Spleen (tissue), 11 donors: Measurements from ENCODE around the gene SRRM2. TPM values are rescaled to one million over a fixed set of nuclear protein-coding genes. Genes with fewer than 3 reads are reported as not detected.

ENCODE experiments used
- DNase-seq: peaks from one replicate; pipeline ENCODE4 v3.0.0-alpha.2; 2020
- H3K27ac ChIP-seq, 8 donors: fragments of 200-600 bp; sonication (generic) in 7 of 8; 1 replicate in 4 of 8; 2 replicates in 4 of 8; pipeline versions ENCODE4 v1.5.0 to v1.8.0; 2016 to 2021; ENCODE audit warnings: inconsistent platforms in 4 of 8, mild to moderate bottlenecking in 4 of 8, moderate library complexity in 1 of 8
- H3K27me3 ChIP-seq, 7 donors: fragments of 200-600 bp; sonication (generic) in 6 of 7; replicated peaks in 1 of 7; 1 replicate in 4 of 7; 2 replicates in 3 of 7; pipeline versions ENCODE4 v1.5.0 to v1.8.0; 2016 to 2021; ENCODE audit warnings: inconsistent platforms in 3 of 7, mild to moderate bottlenecking in 1 of 7
- H3K36me3 ChIP-seq, 6 donors: fragments of 200-600 bp; sonication (generic) in 5 of 6; 1 replicate in 4 of 6; 2 replicates in 2 of 6; pipeline versions ENCODE4 v1.5.0 to v1.8.0; 2016 to 2021; ENCODE audit warnings: inconsistent platforms in 2 of 6
- H3K4me1 ChIP-seq, 6 donors: fragments of 200-600 bp; sonication (generic) in 5 of 6; 1 replicate in 3 of 6; 2 replicates in 3 of 6; pipeline versions ENCODE4 v1.5.0 to v1.8.0; 2016 to 2021; ENCODE audit warnings: inconsistent platforms in 3 of 6
- H3K4me3 ChIP-seq, 8 donors: fragments of 200-600 bp; sonication (generic) in 7 of 8; 1 replicate in 4 of 8; 2 replicates in 4 of 8; pipeline versions ENCODE4 v1.5.0 to v1.8.0; 2016 to 2021; ENCODE audit warnings: inconsistent platforms in 4 of 8, mild to moderate bottlenecking in 4 of 8, moderate library complexity in 2 of 8
- H3K9me3 ChIP-seq, 8 donors: fragments of 200-600 bp; sonication (generic) in 7 of 8; 1 replicate in 4 of 8; 2 replicates in 4 of 8; pipeline versions ENCODE4 v1.5.0 to v1.8.0; 2016 to 2021; ENCODE audit warnings: inconsistent platforms in 4 of 8
- POLR2A ChIP-seq, 3 donors: fragments of 450-650 bp; IDR thresholded peaks; one replicate each; pipeline ENCODE4 v1.5.1; 2017; ENCODE audit warnings: antibody characterized with exemption in 3 of 3, mild to moderate bottlenecking in 1 of 3
- POLR2AphosphoS5 ChIP-seq, 3 donors: sonication (generic); formaldehyde crosslinking; IDR thresholded peaks; one replicate each; pipeline ENCODE4 v1.5.1; 2017; ENCODE audit warnings: antibody characterized with exemption in 3 of 3
- WGBS, 5 donors: extraction: QIAGEN DNeasy Blood & Tissue Kit in 3 of 5; methylation state at CpG; one replicate each; pipeline versions ENCODE4 v1.1.5 to v1.1.7; 2013 to 2018; 5-methylcytosine and 5-hydroxymethylcytosine counted together
- intact Hi-C: fragments of 100-400 bp; cut with DNase I; formaldehyde crosslinking; loops from one replicate; pipeline ENCODE4 v1.15.0; 2023; ENCODE audit warnings: low total_unique reads
- polyA plus RNA-seq, 3 donors: library from polyadenylated mRNA; stranded (reverse); fragments of 200-250 nt; gene quantifications; one replicate each; pipeline ENCODE4 v1.2.1, GENCODE V29; 2013
- small RNA-seq, 4 donors: library from RNA; depleted of rRNA; stranded (forward); fragments of <200 nt; gene quantifications; one replicate each; pipeline ENCODE3, GENCODE V24; 2016
- total RNA-seq, 7 donors: library from RNA; depleted of rRNA in 3 of 7; stranded (reverse); fragments of >200 nt in 3 of 7; fragmentation: NEBNext Ultra II Directional in 4 of 7; extraction: Animal tissue kit (Norgen Biotek cat#: 25700) in 4 of 7; gene quantifications; one replicate each; pipeline versions ENCODE4 v1.1.0 to v1.2.1, GENCODE V29; 2016 to 2021
- TF ChIP-seq, protein P1 (sequence below), 11 experiments: fragments of 200-600 bp in 7 of 11; fragments of 450-650 bp in 4 of 11; sonication (generic) in 4 of 11; IDR thresholded peaks in 8 of 11; conservative IDR thresholded peaks in 3 of 11; 1 replicate in 7 of 11; 2 replicates in 4 of 11; pipeline versions ENCODE4 v1.4.0 to v1.8.0; 2016 to 2021; ENCODE audit warnings: antibody characterized with exemption in 11 of 11, inconsistent platforms in 4 of 11, mild to moderate bottlenecking in 1 of 11
- donor health status: healthy with polysubstance abuse.
- donor health status: DM: no; HTN: no; CAD: no; lungs with moderate emphysema.
- donor health status: DM: no; HTN: no; CAD: no.
- donor health status: Bipolar disorder and iron deficiency.
- donor health status: healthy.
- donor health status: DM: no; HTN: no; CAD: no.
- donor health status: DM: yes; HTN: yes; CAD: no.

The SRRM2 gene
- total and polyA plus RNA-seq, 10 donors = 239 to 1,169 (median 839) TPM

- WGBS, 5 donors = 81 to 91% (median 85%) methylated on average over 10 of the region's 10 CpGs
- peak; percentile 53 for DNase-seq
- Histone ChIP-seq H3K4me3 (no peak overlapping the region), H3K9me3 (no peaks in the 10 kb centered on the region), H3K27ac (no peak overlapping the region), H3K27me3 (peaks cover 0 to 58% (median 5%) of the 10 kb centered on the region in 7 donors), H3K36me3 (no peaks in the 10 kb centered on the region), H3K4me1 (peaks cover 0 to 9% (median 0%) of the 10 kb centered on the region in 6 donors)
- TF ChIP-seq POLR2AphosphoS5 (IDR thresholded peaks at IDR 0.05) (no peak), POLR2A (IDR thresholded peaks at IDR 0.05) (no peak)
- intact Hi-C loops = no loop called here
Measured at GRCh38 chr16:2818272-2818876, 65.9 kb downstream of the SRRM2 start.

GRCh38 chr16:2819179-2819938, 66.9 kb downstream of the SRRM2 start:
- Histone ChIP-seq H3K4me1 (peaks cover 0 to 9% (median 0%) of the 10 kb centered on the region in 6 donors), H3K27ac (no peak overlapping the region), H3K9me3 (no peaks in the 10 kb centered on the region), H3K27me3 (peaks cover 0 to 58% (median 5%) of the 10 kb centered on the region in 7 donors), H3K4me3 (no peak overlapping the region), H3K36me3 (no peaks in the 10 kb centered on the region)
- TF ChIP-seq, protein P1, sequence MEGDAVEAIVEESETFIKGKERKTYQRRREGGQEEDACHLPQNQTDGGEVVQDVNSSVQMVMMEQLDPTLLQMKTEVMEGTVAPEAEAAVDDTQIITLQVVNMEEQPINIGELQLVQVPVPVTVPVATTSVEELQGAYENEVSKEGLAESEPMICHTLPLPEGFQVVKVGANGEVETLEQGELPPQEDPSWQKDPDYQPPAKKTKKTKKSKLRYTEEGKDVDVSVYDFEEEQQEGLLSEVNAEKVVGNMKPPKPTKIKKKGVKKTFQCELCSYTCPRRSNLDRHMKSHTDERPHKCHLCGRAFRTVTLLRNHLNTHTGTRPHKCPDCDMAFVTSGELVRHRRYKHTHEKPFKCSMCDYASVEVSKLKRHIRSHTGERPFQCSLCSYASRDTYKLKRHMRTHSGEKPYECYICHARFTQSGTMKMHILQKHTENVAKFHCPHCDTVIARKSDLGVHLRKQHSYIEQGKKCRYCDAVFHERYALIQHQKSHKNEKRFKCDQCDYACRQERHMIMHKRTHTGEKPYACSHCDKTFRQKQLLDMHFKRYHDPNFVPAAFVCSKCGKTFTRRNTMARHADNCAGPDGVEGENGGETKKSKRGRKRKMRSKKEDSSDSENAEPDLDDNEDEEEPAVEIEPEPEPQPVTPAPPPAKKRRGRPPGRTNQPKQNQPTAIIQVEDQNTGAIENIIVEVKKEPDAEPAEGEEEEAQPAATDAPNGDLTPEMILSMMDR (IDR thresholded peaks at IDR 0.05 in 8 of 11, conservative IDR thresholded peaks at IDR 0.05 in 3 of 11) = no peak
- TF ChIP-seq POLR2AphosphoS5 (IDR thresholded peaks at IDR 0.05) (no peak), POLR2A (IDR thresholded peaks at IDR 0.05) (no peak)
- intact Hi-C loops = no loop called here
- DNase-seq = peak; percentile 40
- 82 to 90% (median 89%) methylated on average over 14 to 18 of the region's 18 CpGs for WGBS, 5 donors

DNA sequence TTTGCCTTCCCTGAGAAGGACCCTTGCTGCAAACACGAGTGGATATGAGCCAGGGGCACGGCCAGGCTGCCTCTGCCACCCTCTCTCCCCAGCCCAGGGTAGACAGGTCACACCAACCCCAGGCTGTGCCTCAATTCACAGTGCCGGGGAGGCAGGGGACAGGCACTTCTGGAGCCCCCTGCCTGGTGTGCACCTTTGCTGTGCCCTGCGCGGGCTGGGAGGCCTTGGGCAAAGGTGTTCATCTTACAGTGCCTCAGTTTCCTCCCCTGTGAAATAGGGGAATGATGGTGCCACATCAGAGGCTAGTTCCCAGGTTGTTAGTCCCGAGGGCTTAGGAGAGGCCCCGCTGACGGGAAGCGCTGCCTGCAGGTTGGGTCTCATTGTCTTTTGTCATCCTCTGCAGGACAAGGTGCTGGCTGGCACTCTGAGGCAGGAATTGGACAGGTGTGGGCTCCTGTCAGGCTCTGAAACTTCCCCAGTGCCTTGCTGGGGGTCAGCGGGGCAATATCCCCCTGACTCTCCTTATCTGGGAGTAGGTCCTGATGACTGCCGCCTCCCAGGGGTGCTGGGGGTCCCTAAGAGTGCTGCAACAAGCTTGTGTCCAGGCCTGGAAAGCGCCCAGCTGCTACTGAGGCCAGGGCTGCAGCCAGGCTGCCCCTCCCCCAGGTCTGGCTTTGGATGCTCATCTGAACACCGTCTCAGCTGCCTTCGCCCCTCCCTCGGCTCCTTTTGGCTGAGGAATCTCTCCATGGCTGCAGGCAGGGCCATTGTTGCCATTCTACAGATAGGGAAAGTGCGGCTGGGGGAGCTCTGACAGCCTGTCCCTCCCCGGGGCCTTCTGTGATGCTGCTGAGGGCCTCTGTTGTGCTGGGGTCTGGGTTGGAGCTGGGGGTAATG, 67.7 kb downstream of the SRRM2 start:
- peaks cover 0 to 9% (median 0%) of the 10 kb centered on the region in 6 donors for H3K4me1 ChIP-seq
- no peak overlapping the region for H3K4me3 ChIP-seq
- 73 to 81% (median 79%) methylated on average over 10 to 17 of the region's 17 CpGs for WGBS, 5 donors
- intact Hi-C loops = no loop called here
- DNase-seq = peak; percentile 51
- TF ChIP-seq POLR2AphosphoS5 (IDR thresholded peaks at IDR 0.05) = no peak
- H3K36me3 ChIP-seq = no peaks in the 10 kb centered on the region
- peaks cover 0 to 50% (median 3%) of the 10 kb centered on the region in 7 donors for H3K27me3 ChIP-seq
- H3K9me3 ChIP-seq = no peaks in the 10 kb centered on the region
- H3K27ac ChIP-seq = no peak overlapping the region

Small RNA genes within 50 kb of the gene (small RNA-seq; reads per million reads assigned to genes)
- gene SNORA3C = 0 to 0.15 (median 0) reads per million in 4 donors

Other genes with a start within 250 kb of the SRRM2 start
- gene ATP6V0C, start 238.7 kb upstream of the SRRM2 start, total RNA-seq = 100 to 1,000 TPM in 4 of 7 donors, 10 to 100 TPM in 3; 82.3 to 199 (median 156) TPM
- gene ATP6V0C, start 238.7 kb upstream of the SRRM2 start, polyA plus RNA-seq = 100 to 1,000 TPM in 1 of 3 donors, 10 to 100 TPM in 2; 64.5 to 125 (median 99.7) TPM
- gene AMDHD2, start 232.3 kb upstream of the SRRM2 start, total RNA-seq = 10 to 100 TPM; 59.9 to 94.0 (median 70.9) TPM
- 10 to 100 TPM; 37.8 to 72.0 (median 38.5) TPM for gene AMDHD2, start 232.3 kb upstream of the SRRM2 start, polyA plus RNA-seq
- gene CEMP1, start 221.2 kb upstream of the SRRM2 start, total RNA-seq = under 1 TPM in 2 of 7 donors, not detected in 5; 0.37 to 0.97 TPM
- gene CEMP1, start 221.2 kb upstream of the SRRM2 start, polyA plus RNA-seq = 1 to 10 TPM in 1 of 3 donors, under 1 TPM in 2; 0.70 to 1.5 (median 0.74) TPM
- 10 to 100 TPM; 39.5 to 74.5 (median 56.8) TPM for gene PDPK1, start 214.6 kb upstream of the SRRM2 start, total RNA-seq
- gene PDPK1, start 214.6 kb upstream of the SRRM2 start, polyA plus RNA-seq = 10 to 100 TPM in 1 of 3 donors, 1 to 10 TPM in 2; 6.2 to 15.5 (median 6.2) TPM
- gene KCTD5, start 70.1 kb upstream of the SRRM2 start, total RNA-seq = 10 to 100 TPM; 20.5 to 32.1 (median 28.2) TPM
- 10 to 100 TPM; 13.1 to 24.1 (median 19.2) TPM for gene KCTD5, start 70.1 kb upstream of the SRRM2 start, polyA plus RNA-seq
- gene PRSS27, start 32.4 kb upstream of the SRRM2 start, total RNA-seq = 1 to 10 TPM in 6 of 7 donors, under 1 TPM in 1; 0.84 to 2.1 (median 1.2) TPM
- 1 to 10 TPM; 1.2 to 1.5 (median 1.2) TPM for gene PRSS27, start 32.4 kb upstream of the SRRM2 start, polyA plus RNA-seq
- gene ELOB, start 24.6 kb downstream of the SRRM2 start, total RNA-seq = 100 to 1,000 TPM; 128 to 467 (median 134) TPM
- gene ELOB, start 24.6 kb downstream of the SRRM2 start, polyA plus RNA-seq = 100 to 1,000 TPM; 233 to 378 (median 247) TPM
- gene PRSS33, start 34.9 kb downstream of the SRRM2 start, total RNA-seq = under 1 TPM in 2 of 7 donors, not detected in 5; 0.32 to 0.67 TPM
- under 1 TPM in 1 of 3 donors, not detected in 2; 0.03 TPM for gene PRSS33, start 34.9 kb downstream of the SRRM2 start, polyA plus RNA-seq
- gene PRSS41, start 45.8 kb downstream of the SRRM2 start, total RNA-seq = not detected
- gene PRSS41, start 45.8 kb downstream of the SRRM2 start, polyA plus RNA-seq = not detected
- gene PRSS21, start 64.6 kb downstream of the SRRM2 start, total RNA-seq = 1 to 10 TPM in 6 of 7 donors, under 1 TPM in 1; 0.81 to 4.9 (median 1.5) TPM
- 1 to 10 TPM in 2 of 3 donors, under 1 TPM in 1; 0.49 to 3.4 (median 1.8) TPM for gene PRSS21, start 64.6 kb downstream of the SRRM2 start, polyA plus RNA-seq
- 1 to 10 TPM in 5 of 7 donors, under 1 TPM in 1, not detected in 1; 0.79 to 3.8 (median 1.5) TPM for gene ZG16B, start 77.7 kb downstream of the SRRM2 start, total RNA-seq
- 1 to 10 TPM in 2 of 3 donors, under 1 TPM in 1; 0.73 to 1.6 (median 1.5) TPM for gene ZG16B, start 77.7 kb downstream of the SRRM2 start, polyA plus RNA-seq
- gene PRSS22, start 105.5 kb downstream of the SRRM2 start, total RNA-seq = under 1 TPM in 1 of 7 donors, not detected in 6; 0.60 TPM
- under 1 TPM in 2 of 3 donors, not detected in 1; 0.19 to 0.33 TPM for gene PRSS22, start 105.5 kb downstream of the SRRM2 start, polyA plus RNA-seq
- 10 to 100 TPM; 27.5 to 98.6 (median 48.4) TPM for gene FLYWCH2, start 130.6 kb downstream of the SRRM2 start, total RNA-seq
- 10 to 100 TPM; 31.6 to 62.6 (median 49.5) TPM for gene FLYWCH2, start 130.6 kb downstream of the SRRM2 start, polyA plus RNA-seq
- 10 to 100 TPM; 34.8 to 79.3 (median 57.0) TPM for gene FLYWCH1, start 159.3 kb downstream of the SRRM2 start, total RNA-seq
- gene FLYWCH1, start 159.3 kb downstream of the SRRM2 start, polyA plus RNA-seq = 10 to 100 TPM; 14.0 to 47.0 (median 43.9) TPM
- gene KREMEN2, start 211.6 kb downstream of the SRRM2 start, total RNA-seq = 1 to 10 TPM in 1 of 7 donors, under 1 TPM in 1, not detected in 5; 0.40 to 1.0 TPM
- 1 to 10 TPM in 1 of 3 donors, under 1 TPM in 2; 0.41 to 1.2 (median 0.42) TPM for gene KREMEN2, start 211.6 kb downstream of the SRRM2 start, polyA plus RNA-seq
- 1 to 10 TPM; 3.3 to 9.0 (median 6.4) TPM for gene PAQR4, start 216.7 kb downstream of the SRRM2 start, total RNA-seq
- 1 to 10 TPM; 2.1 to 7.1 (median 6.3) TPM for gene PAQR4, start 216.7 kb downstream of the SRRM2 start, polyA plus RNA-seq
- gene PKMYT1, start 227.8 kb downstream of the SRRM2 start, total RNA-seq = 1 to 10 TPM; 3.3 to 9.6 (median 5.6) TPM
- gene PKMYT1, start 227.8 kb downstream of the SRRM2 start, polyA plus RNA-seq = 10 to 100 TPM in 1 of 3 donors, 1 to 10 TPM in 2; 3.9 to 11.3 (median 6.8) TPM